ENCODE data around the gene MICAL2. TPM values are rescaled to one million over a fixed set of nuclear protein-coding genes. Genes with fewer than 3 reads are reported as not detected.

The MICAL2 gene
- total and polyA plus RNA-seq, 3 donors from 2014 or later, result 224 to 461 (median 401) TPM

GRCh38 chr11:12125609-12126149, 15.3 kb downstream of the MICAL2 start:
- H3K27me3 ChIP-seq, result no peaks in the 10 kb centered on the region
- no peak overlapping the region for H3K4me3 ChIP-seq
- TF ChIP-seq, protein P1, sequence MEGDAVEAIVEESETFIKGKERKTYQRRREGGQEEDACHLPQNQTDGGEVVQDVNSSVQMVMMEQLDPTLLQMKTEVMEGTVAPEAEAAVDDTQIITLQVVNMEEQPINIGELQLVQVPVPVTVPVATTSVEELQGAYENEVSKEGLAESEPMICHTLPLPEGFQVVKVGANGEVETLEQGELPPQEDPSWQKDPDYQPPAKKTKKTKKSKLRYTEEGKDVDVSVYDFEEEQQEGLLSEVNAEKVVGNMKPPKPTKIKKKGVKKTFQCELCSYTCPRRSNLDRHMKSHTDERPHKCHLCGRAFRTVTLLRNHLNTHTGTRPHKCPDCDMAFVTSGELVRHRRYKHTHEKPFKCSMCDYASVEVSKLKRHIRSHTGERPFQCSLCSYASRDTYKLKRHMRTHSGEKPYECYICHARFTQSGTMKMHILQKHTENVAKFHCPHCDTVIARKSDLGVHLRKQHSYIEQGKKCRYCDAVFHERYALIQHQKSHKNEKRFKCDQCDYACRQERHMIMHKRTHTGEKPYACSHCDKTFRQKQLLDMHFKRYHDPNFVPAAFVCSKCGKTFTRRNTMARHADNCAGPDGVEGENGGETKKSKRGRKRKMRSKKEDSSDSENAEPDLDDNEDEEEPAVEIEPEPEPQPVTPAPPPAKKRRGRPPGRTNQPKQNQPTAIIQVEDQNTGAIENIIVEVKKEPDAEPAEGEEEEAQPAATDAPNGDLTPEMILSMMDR (IDR thresholded peaks at IDR 0.05), result no peak
- TF ChIP-seq POLR2A (IDR thresholded peaks at IDR 0.05), result no peak
- H3K36me3 ChIP-seq (ENCODE audit: low read depth, missing control alignments), result no peaks in the 10 kb centered on the region
- WGBS, 2 donors, result 47 to 63% methylated on average over 4 of the region's 4 CpGs
- peak overlapping the region in 1 of 2 donors; percentile 95 for H3K27ac ChIP-seq
- intact Hi-C loops (cut with DNase I; ENCODE audit: low total_unique reads), result no loop called here
- peaks cover 46% of the 10 kb centered on the region for H3K4me1 ChIP-seq
- no peaks in the 10 kb centered on the region for H3K9me3 ChIP-seq
- no peak for DNase-seq

DNA sequence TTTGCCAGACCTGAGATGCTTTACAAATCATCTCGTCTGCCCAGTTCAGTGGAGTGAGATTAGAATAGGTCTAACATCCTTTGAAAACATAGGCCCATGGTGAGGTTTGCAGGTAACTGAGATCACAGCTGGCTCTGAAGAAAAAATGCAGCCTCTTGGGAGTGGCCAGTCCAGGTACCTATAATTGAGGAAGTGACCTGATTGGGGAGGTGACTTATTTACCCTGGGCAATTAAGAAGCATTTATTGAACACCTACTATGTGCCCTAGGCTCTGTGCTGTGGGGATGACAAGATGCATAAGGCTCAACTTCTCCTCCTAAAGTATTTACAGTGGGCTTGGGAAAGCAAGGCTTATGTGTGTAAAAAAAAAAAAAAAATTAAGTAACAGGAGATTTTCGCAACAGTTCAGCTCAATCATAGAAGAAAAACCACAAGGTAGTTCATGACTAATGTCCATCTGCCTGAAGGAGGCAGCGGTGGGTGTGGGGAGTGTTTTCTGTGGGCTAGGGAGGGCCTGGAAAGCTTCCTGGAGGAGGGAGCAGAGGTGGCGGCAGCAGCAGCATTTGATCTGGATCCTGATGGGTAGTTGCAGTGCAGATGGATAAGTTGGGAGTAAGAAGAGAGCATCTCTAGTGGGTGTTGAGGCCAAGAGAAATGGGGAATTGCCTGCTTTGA, 16.1 kb downstream of the MICAL2 start:
- TF ChIP-seq POLR2A (IDR thresholded peaks at IDR 0.05), result no peak
- TF ChIP-seq, protein P1 (IDR thresholded peaks at IDR 0.05), result no peak
- no peak overlapping the region for H3K4me3 ChIP-seq
- H3K4me1 ChIP-seq, result peaks cover 38% of the 10 kb centered on the region
- H3K27me3 ChIP-seq, result no peaks in the 10 kb centered on the region
- H3K36me3 ChIP-seq (ENCODE audit: low read depth, missing control alignments), result no peaks in the 10 kb centered on the region
- DNase-seq, result no peak
- intact Hi-C loops (cut with DNase I; ENCODE audit: low total_unique reads), result no loop called here
- WGBS, 2 donors, result 64 to 65% methylated on average over 4 of the region's 4 CpGs
- no peak overlapping the region for H3K27ac ChIP-seq
- no peaks in the 10 kb centered on the region for H3K9me3 ChIP-seq

- no peak for DNase-seq
- H3K27me3 ChIP-seq, result no peaks in the 10 kb centered on the region
- H3K4me1 ChIP-seq, result peaks cover 38% of the 10 kb centered on the region
- H3K9me3 ChIP-seq, result no peaks in the 10 kb centered on the region
- intact Hi-C loops (cut with DNase I; ENCODE audit: low total_unique reads), result no loop called here
- H3K27ac ChIP-seq, result no peak overlapping the region
- WGBS, 2 donors, result 74 to 85% methylated on average over 4 of the region's 4 CpGs
- no peak overlapping the region for H3K4me3 ChIP-seq
- H3K36me3 ChIP-seq (ENCODE audit: low read depth, missing control alignments), result no peaks in the 10 kb centered on the region
- TF ChIP-seq, protein P1 (IDR thresholded peaks at IDR 0.05), result no peak
- TF ChIP-seq POLR2A (IDR thresholded peaks at IDR 0.05), result no peak
These were observed 17.0 kb downstream of the MICAL2 start for GRCh38 chr11:12127206-12127898.

DNA sequence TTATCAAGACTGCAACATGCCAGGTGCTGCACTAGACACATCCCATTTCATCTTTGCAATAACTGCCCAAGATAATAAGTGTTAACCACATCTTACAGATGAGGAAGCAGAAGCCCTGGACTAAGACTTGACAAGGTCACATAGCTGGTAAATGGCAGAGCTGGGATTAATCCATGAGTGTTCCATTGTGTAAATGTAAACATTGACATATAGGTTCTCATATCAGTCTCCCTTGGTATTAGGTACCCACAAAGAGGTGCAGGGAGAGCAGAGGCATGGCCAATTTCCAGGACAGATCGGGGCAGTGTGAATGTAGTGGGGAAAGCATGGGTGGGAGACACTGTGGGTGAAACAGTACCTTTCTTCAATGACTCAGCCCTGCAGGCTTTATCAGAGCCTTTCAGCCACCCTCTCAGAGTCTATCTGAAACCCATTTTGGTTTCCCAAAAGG, 17.9 kb downstream of the MICAL2 start:
- Histone ChIP-seq H3K27me3 (no peaks in the 10 kb centered on the region), H3K4me3 (no peak overlapping the region), H3K9me3 (no peaks in the 10 kb centered on the region), H3K36me3 (ENCODE audit: low read depth, missing control alignments) (no peaks in the 10 kb centered on the region), H3K27ac (no peak overlapping the region), H3K4me1 (peaks cover 34% of the 10 kb centered on the region)
- intact Hi-C loops (cut with DNase I; ENCODE audit: low total_unique reads), result no loop called here
- TF ChIP-seq, protein P1 (IDR thresholded peaks at IDR 0.05), result no peak
- TF ChIP-seq POLR2A (IDR thresholded peaks at IDR 0.05), result no peak
- no peak for DNase-seq
- WGBS, 2 donors, result 77 to 91% methylated on average over 1 of the region's 1 CpG
